HG03520 (cell line): Measurements from ENCODE around the gene AKAIN1.

Experiments used
- ATAC-seq: cut with Tn5 transposase; IDR thresholded peaks from one replicate; pipeline ENCODE4 v1.9.1; 2021; ENCODE audit warnings: mild to moderate bottlenecking, moderate library complexity; ENCODE audit not compliant: unreplicated experiment

AKAIN1 gene, protein sequence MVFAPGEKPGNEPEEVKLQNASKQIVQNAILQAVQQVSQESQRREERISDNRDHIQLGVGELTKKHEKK

DNA sequence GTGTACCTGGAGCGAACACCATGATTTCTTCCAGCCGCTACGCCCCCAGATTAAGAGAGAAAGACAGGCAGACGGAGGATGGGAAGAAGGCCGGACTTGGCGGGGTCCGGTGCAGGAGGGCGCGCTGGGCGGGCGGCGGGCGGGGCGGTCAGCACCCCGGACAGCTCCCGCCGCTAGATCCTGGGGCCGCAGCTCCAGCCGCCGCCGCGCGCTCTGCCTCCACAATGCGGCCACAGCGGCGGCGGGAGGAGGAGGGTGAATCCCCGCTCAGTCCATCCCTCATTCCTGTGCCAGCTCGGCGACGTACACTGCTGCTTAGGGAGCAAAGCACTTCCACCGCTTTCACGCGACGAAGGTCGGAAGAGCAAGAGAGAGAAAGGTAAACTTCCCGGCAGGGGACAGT is at the start of gene AKAIN1:
Gene AKAIN1, minus strand, starts transcription at position 226 of the 403 bp plus-strand sequence. Its CDS starts 204 bp downstream, at position 22.
- no peak for ATAC-seq

DNA sequence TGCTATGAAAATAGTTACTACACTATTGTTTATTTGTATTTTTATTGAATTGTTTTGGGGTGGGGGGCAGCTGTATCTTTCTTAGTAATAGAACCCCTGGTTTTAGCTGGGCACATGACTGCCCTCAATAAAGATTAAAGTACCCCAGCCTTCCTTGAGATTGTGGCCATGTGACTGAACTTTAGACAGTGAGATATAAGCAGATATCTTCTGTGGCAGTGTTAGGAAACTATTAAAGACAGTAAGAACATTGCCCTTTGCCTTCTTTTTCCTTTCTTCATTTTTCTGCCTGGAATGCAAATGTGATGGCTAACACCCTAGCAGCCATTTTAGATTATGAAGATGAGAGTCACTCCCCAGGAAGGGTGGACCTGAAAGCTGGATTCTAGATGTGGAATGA is 47.9 kb upstream of the AKAIN1 start:
- no peak for ATAC-seq

DNA sequence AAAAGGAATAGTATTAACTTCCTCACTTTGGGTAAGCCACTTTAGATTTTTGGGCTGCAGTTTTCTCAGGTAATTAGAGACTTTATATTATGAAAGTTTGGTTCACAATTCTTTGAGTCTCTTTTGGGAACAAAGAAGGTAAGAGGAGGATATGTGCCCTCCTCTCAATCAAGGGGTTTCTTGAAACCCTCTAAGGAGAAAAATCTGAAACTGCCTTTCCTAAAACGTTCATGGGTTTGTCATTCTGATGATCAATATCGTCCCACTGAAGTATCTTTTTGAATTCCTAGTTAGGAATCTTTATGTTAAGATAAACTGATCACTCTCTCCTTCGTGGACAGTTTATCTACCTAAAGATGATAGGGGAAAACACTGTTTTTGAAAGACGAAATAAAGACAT is 42.4 kb upstream of the AKAIN1 start:
- ATAC-seq = no peak

DNA sequence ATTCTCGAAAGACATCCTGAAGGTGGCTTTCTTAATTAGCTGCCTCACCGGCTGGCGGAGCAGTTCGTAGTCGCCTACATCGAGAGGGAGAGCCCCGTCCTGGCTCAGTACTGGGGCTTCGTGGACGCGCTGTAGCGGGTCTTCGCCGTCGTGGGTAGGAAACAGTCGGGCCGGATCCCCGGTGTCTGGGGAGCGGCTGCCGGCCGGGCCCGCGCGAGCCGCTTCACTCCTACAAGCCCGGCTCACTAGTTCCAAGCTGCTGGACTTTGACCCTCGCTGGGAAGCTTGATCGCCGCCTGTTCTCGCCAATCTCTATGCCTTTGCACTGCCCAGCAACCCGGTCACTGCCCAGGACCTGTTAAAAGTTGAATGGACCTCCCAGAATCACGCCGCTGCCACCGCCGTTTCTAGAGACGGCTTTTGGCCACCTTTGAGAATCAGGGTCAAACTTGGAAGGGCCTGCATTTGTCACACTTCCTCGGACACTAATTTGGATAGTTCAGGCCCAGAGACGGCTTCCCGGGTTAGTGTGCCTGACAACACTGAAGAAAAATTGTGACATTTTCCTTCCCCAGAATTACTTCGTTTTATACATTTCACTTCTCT is 41.4 kb upstream of the AKAIN1 start:
- peak; percentile 31 for ATAC-seq

DNA sequence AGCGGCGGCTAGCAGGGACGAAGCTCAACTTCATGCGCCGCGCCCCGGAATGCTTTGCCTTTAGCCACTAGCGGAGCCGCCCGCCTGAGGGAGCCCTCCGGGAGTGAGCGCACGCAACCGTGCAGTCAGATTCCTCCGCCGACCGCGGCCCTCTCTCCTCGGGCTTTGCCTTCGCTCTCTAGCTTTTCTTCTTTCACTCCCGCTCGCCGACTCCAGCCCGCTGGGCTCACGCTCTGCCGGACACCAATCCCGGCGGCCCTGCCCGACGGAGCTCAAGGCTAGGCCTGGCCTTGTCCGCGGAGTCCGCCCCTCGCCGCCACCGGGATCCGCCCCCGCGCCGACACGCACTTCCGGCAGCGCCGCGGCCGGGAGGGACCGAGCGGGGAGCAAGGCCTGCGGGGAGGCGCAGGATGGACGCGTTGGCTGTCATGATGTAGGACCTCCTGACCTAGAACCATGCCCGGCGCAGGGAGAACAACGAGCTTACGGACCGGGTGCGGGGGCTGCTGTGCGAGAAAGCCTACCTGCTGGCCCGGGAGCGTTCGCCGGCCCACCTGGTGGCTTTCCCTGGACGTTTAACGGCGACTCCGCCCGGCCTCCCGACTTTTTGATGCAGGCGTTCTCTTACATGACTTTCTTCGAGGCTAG is 40.8 kb upstream of the AKAIN1 start:
- ATAC-seq = peak; percentile 92

DNA sequence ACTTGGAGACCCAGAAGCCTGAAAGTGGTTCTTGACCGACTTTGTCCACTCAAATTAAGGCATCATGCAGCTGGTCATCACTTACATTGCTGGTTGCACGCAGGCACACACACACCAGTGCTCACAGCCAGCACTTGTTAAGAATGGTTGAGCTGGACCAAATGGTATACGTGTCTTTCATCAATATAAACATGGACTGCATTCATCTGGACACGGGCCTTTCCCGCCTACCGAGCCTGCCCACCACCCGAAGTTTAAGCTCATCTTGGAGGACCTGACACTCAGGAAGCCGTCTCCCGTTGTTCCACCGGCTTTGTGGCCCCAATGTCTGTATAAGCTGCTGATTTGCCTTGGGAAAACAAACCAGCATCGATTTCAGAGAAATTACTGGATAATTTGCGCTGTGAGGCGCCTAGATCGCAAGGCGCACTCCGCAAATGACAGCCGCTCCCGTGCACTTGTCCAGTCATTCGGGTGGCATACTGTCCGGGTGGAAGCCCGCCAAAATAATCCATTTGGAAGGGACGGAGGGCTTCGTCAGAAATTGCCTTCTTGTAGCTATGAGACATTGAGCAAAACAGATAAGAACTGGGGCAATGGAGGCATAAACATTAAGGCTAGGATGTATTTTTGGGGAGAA is 40.1 kb upstream of the AKAIN1 start:
- ATAC-seq = peak; percentile 21

DNA sequence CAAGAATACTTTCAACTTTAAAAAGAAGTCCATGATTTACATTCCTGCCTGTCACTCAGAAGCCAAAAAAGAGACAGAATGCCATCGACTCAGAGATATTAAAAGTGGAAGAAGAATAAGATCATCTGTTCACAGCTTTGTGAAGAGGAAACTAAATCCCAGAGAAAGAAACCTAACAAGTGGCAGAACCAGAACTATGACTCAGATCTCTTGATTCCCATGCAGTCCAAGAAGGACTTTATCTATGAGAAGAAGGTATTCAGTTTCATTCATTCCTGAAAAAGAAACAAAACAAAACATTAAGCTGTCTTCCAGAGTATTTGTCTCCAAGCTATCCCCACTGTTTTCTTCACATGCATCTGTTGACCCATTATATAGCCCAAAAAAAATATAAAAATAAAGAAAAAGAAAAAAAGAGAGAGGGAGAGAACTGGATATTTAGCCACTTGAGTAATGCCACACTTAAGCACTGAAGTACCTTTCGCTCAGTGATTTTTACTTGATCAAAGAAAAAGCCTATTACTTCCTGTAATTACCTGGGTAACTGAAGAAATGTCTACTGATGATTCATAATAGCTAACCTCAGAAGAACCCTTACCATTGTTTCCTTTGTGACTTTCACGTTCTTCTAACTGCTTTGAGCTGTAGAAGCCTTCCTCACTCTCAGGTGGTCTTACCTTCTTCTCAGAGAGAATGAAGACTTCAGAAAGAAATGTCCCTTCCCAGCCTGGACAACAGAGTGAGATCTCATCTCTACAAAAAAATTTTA is 17.7 kb upstream of the AKAIN1 start:
- no peak for ATAC-seq

DNA sequence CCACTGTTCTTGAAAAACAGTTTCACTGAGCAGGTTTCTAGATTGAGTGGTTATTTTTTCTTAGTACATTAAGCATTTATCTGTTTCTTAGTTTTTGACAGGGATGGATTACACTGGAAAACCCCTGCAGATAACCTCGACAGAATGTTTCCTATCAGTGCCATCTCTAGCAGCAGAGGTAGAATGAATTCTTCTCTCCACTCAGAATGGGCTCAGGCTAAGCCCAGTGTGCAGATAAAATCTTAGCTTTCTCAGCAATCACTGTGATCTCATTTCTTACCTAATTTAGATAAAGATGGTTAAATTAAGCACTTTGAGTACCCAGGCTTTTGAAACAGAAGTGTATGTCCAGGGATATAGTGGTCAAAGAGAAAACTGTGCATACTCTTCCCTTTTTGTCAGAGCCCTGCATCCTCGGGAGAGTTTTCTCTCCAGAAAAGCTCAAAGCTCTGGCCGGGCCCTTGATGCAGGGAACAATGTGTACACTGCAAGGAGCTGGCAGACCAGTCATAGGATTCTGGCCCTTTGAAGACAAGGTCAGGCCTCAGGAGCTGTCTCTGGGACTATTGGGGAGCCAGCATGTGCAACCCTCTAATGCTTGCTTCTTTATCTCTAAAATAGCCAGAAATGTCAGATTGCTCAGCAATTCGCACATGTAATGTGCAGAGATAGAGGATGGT is 10.6 kb upstream of the AKAIN1 start:
- ATAC-seq = no peak

DNA sequence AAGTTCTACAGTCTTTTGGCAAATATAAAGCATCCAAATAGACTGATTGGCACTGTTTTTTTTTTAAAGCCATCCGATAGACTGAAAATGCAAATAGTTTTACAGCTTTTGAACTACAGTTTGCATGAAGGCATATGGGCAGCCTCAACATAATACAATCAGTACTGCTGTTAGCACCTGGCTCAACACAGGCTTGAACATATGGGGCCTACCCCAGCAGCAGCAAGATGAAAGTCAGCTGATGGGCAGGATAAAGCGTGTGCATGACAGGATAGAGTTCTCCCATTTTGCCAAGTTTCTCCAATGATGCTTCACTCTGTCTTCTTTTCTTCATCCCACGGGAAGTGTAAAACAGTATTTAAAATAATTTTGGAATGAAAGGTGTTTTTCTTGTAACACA is 1.3 kb upstream of the AKAIN1 start:
- ATAC-seq = no peak

DNA sequence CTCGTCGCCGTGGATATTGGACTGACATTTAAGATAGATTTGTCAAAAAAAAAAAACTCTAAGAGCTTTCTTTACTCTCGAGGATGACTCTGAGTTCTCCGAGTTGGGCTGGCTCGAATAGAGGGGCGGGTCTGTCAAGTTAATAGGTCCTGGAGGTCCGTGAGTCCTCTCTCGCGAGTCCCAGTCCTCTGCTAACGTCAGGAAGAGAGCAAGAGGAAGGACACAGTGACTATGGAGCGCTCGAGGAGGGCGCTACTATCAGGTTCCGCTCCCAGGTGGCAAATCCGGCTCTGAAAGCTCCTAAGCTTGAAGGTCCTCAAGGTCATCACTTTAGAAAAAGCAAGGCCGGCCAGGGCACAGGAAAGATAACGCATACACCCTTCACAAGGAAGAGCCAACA is 404 bp upstream of the AKAIN1 start:
- no peak for ATAC-seq

DNA sequence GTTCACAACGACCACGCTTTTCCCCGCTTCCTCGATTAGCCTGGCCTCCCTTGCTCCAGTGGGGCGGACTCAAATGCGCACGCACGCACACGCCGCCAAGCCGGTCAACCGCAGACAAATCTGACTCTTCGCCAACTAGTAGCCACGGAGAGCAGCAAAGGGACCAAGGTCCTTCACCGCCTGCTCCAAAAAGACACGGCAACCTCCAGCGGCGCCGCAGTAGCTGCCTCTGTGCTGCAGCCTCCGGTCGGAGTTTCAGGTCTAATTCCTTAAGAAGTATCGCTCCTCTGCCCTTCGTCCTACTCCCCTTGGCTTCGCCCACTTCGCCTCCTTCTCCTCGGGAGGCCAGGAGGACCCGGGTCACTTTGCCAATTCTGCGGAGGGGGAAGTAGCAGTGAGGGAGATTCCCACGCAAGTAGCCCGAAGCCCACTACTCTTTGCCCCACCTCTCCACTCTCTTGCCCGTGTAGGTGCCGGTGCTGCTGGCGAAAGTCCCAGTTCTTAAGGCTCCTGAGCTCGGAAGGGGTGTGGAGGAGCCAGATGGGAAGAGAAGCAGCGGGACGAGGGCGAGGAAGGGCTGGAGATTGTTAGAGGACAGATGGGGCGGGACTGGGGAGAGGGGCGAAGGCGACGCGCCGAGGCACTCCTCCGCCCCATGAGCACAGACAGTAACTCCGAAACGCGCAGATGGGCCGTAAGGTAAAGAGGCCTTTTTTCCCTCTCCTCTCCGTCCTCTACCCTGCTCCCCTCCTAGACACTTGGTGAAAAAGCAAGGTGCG is 615 bp downstream of the AKAIN1 start:
- no peak for ATAC-seq

DNA sequence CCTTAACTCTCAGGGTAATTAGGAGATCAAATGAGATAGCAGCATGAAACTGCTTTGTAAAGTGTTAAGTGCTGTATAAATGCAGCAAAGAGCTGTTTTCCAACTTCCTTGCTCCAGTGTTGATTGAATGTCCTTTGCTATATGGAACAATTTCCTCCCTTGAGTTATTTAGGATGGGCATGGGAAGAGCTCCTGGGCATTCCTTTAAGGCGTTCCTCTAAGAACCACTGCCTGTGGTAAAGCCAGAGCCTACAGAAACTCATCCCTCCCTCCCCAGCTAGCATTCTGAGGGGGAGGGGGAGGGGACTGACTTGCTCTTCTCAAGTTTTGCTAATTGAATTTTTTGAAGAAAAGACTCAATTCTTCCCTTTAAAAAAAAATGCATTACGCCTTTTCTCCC is 1.4 kb downstream of the AKAIN1 start:
- ATAC-seq = no peak

DNA sequence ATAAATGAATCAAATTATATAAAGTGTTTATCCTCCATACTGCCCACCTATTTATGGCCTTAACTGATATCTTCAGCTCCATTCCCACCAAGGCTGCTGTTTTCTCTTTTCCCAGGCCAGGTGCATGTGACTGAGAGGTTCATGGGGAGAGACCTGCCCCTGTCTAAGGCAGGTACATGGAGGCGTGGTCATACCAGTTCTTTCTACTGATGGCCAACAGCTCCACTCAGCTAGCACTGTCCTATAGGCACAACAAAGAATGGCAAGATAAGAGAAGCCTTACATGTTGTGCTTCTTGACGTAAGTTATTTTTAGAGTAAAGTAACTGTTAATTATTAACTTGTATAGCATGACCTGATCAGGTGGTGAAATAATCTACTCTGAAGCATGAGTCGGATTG is 16.8 kb downstream of the AKAIN1 start:
- ATAC-seq = no peak

DNA sequence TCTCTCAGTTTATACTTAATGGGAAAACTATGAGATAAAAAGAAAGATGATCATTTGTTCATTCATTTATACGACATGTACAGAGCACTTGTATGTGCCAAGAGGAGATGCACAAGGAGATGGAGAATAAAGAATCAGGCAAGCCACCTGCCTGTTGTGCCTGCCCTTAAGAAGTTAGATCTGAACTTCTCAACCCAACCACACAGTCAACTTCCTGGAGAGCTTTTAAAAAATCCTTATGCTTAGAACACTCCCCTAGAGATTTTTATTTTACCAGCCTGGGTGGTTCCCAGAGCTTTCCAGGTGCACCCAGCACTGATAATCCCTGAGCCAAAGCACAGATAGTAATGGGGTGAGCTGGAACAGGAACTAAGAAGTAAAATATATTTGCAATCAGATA is 18.5 kb downstream of the AKAIN1 start:
- ATAC-seq = no peak

DNA sequence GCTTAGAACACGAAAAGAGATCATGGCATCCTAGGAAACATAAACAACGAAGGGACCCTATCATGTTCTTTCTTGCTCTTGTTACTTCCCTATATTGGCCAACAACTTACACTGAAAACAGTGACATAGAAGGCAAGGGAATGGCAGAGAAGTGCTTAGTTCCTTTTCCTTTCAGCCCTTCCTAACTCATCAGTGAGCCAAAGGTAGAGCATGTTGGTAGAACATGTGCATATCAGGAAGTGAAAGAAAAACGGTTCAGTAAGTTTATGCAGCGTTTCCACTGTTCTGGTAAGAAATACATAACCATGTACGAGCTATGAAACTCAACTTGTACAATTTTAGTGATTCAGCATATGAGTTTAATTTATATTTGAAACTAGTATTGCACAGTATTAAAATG is 21.7 kb downstream of the AKAIN1 start:
- ATAC-seq = peak; percentile 86

DNA sequence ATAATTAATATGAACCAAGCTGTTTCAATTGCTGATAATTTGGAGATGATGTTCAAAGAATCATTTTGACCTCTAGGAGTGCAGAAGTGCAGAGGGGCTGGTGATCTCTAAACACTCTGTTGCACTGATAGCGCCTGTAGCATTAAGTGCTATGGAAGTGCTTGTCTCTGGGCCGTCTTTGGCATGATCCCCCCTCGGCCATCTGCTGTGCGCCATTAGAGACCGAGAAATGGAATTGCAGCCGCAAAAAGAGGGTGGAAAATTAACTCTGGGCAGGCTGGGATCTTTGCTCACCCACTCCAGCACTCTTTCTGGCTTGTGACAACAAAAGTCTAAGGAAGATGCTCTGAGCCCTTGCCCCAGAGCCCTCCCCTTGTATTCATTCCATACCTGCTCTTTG is 23.4 kb downstream of the AKAIN1 start:
- ATAC-seq = no peak

DNA sequence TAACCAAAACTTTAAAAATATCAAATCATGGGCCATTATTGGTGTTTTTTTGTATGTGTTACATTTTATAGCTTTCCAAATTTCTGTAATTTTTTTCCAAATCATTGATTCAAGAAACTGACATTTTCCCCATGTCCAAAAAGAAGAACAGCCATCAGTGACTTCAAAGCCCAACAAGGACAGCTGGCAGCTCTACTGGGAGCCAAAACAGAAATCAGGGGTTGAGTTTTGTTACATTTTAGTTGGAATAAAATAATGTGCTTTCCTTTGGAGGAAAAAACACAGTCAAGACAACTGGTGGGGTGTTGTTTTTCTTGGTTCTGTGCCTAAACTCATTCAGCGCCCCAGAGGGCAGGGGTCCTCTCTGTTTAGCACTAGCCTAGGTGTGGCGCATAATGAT is 23.8 kb downstream of the AKAIN1 start:
- ATAC-seq = no peak

DNA sequence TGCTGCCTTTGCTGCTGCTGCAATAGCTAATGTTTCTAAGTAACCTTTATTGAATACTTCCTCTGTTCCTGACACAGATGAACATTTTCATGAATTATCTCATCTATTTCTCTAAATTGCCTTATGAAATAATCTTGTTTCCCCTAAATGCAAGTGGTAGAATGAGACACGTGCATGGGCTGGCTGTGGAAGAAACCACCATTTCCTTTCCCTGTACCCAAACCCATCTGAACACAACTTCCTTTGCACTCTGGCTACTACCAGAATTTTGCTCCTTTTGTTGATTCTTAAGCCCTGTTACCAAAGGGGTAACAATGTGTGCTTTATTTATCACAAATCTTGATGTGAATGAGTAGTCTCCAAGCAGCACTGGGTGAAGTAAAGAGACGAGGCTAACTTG is 29.2 kb downstream of the AKAIN1 start:
- ATAC-seq = no peak

DNA sequence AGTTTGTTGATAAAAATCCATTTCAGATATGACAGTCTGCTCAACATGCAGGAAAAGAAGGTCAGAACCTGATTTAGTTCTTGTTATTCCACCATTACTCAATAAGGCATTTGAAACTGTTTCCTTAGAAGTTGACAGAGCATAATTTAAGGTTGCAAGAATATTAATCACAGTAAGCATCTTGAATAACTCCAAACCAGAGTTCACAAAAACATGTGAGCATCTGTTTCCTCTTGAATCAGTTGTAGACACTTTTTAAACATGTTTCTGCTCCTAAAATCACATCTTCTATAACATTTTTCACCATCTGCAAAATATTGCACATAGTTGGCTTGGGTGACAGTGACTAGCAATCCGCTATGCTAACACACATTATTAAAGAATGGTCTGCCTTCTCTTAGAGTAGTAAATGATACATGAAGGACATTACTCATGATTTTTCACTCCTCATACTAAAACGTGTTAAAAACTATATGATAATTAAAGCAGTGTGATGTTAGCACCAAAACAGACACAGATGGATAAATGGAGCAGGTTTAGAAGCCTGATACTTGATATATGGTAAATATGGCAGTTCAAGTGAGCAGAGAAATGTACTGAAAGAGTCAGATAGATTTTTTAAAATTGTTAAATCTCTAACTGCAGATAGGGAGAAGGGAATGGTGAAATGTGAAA is 30.3 kb downstream of the AKAIN1 start:
- no peak for ATAC-seq

DNA sequence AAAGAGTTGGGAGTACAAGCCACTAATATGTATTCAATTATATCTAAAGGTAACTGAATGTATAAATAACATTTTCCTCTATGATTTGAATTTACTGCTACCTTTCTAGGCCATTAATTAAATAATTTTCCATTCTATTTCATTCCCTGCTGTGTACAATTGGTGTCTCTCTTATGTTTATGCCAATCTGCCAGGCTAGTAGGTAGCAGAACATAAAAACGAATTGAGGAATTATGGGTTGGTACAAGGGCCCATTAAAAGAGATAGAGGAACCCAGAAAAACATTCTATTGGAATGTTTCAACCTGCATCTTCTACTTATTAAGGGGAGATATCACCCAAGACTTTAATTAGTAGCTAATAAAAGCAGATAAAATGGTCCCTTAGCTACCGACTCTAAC is 32.2 kb downstream of the AKAIN1 start:
- ATAC-seq = no peak
